ENCODE data around the gene EHD4.

Gene EHD4

GRCh38 chr15:41993472-41994170, 21.3 kb upstream of the EHD4 start:
- Mint-ChIP-seq H3K27ac (no peak overlapping the region), H3K36me3 (ENCODE audit: low read depth) (no peaks in the 10 kb centered on the region), H3K9me3 (no peaks in the 10 kb centered on the region), H3K27me3 (ENCODE audit: low read depth, poor library complexity) (peaks cover 15% of the 10 kb centered on the region), H3K4me3 (no peak overlapping the region), H3K4me1 (peaks cover 40% of the 10 kb centered on the region)
- no peak for TF ChIP-seq CTCF (IDR thresholded peaks at IDR 0.05)
- DNase-seq: no peak

GRCh38 chr15:41992803-41993190, 20.4 kb upstream of the EHD4 start:
- no peaks in the 10 kb centered on the region for H3K36me3 Mint-ChIP-seq (ENCODE audit: low read depth)
- no peaks in the 10 kb centered on the region for H3K9me3 Mint-ChIP-seq
- H3K27me3 Mint-ChIP-seq (ENCODE audit: low read depth, poor library complexity): peaks cover 15% of the 10 kb centered on the region
- no peak for DNase-seq
- no peak overlapping the region for H3K27ac Mint-ChIP-seq
- peaks cover 41% of the 10 kb centered on the region for H3K4me1 Mint-ChIP-seq
- TF ChIP-seq CTCF (IDR thresholded peaks at IDR 0.05): no peak
- H3K4me3 Mint-ChIP-seq: no peak overlapping the region

DNA sequence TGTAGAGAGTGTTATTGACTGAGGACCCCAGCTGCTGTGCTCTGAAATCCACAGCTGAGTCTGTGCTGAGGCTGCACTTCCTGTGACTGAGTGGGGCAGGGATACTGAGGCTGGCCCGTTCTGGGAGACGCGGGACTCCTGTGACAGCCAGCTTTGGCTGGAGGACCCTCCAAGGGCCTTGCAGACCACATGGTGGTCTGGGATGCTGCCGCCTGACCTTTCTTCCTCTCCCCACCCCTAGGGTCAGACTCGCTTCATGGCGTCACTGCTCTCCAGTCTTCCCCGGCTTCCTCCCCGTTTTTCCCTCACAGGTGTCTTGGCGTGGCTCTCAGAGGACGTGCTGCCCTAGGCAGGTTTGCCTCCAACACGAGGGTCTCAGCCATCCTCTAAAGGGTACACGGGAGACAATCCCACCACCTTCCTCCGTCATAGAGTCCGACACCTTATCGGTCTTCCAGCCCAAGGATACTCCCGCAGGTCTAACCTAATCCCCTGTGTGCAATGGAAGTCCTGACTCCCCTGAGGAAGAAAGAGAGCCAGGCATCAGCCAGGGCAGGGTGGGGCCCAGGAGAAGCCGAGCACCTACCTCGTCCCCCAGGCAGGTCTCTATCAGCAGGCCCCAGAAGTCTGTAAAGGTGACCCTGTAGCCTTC, 19.9 kb upstream of the EHD4 start:
- no peaks in the 10 kb centered on the region for H3K9me3 Mint-ChIP-seq
- no peak for TF ChIP-seq CTCF (IDR thresholded peaks at IDR 0.05)
- no peak for DNase-seq
- peaks cover 39% of the 10 kb centered on the region for H3K4me1 Mint-ChIP-seq
- no peak overlapping the region for H3K27ac Mint-ChIP-seq
- H3K36me3 Mint-ChIP-seq (ENCODE audit: low read depth): no peaks in the 10 kb centered on the region
- peaks cover 15% of the 10 kb centered on the region for H3K27me3 Mint-ChIP-seq (ENCODE audit: low read depth, poor library complexity)
- H3K4me3 Mint-ChIP-seq: no peak overlapping the region

- Mint-ChIP-seq H3K9me3 (no peaks in the 10 kb centered on the region), H3K4me1 (peaks cover 33% of the 10 kb centered on the region), H3K4me3 (no peak overlapping the region), H3K36me3 (ENCODE audit: low read depth) (no peaks in the 10 kb centered on the region), H3K27me3 (ENCODE audit: low read depth, poor library complexity) (peaks cover 18% of the 10 kb centered on the region), H3K27ac (no peak overlapping the region)
- TF ChIP-seq CTCF (IDR thresholded peaks at IDR 0.05): no peak
- DNase-seq: no peak
Observed at GRCh38 chr15:41990691-41991090, 18.3 kb upstream of the EHD4 start.

DNA sequence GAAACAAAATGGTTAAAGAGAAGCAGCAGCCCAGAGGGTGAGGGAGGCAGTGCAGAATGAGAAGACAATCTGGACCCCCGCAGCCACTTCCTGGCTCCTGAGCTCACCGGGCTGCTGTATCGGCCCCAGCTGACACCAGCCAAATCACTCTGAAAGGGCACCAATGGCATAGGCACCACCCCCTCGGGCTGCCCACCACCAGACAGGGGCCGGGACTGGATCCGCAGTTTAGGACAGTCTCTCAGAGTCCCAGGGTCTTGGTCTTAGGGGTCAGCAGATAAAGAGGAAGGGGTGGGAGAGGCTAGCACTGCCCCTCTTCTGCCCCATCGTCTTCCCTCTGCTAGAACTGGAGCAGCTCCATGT, 17.9 kb upstream of the EHD4 start:
- peaks cover 31% of the 10 kb centered on the region for H3K4me1 Mint-ChIP-seq
- no peaks in the 10 kb centered on the region for H3K9me3 Mint-ChIP-seq
- H3K27ac Mint-ChIP-seq: no peak overlapping the region
- H3K27me3 Mint-ChIP-seq (ENCODE audit: low read depth, poor library complexity): peaks cover 19% of the 10 kb centered on the region
- TF ChIP-seq CTCF (IDR thresholded peaks at IDR 0.05): no peak
- no peaks in the 10 kb centered on the region for H3K36me3 Mint-ChIP-seq (ENCODE audit: low read depth)
- H3K4me3 Mint-ChIP-seq: no peak overlapping the region
- no peak for DNase-seq
